ENCODE data around the gene ZNF827.

The ZNF827 gene

GRCh38 chr4:145887241-145887991 is 51.2 kb downstream of the ZNF827 start:
- no peak for DNase-seq

DNA sequence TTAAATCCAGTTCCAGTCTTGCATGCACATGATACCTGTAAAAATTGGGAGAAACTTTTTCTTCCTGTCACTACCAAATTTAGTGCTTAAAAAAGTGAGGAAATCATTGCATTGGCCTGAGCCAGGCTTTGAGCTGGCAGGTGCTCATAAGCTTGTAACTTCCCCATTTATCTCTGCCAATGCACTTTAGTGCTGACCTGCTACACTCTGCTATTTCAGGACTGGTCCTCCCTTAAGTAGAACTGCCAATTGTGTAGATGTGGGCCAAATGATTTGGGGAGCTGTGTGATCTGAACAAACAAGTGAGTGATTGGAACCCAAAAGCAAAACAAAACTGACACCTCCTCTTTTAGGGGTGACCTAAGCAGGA is 51.8 kb downstream of the ZNF827 start:
- no peak for DNase-seq

GRCh38 chr4:145885666-145886065 is 53.0 kb downstream of the ZNF827 start:
- DNase-seq, result no peak

DNA sequence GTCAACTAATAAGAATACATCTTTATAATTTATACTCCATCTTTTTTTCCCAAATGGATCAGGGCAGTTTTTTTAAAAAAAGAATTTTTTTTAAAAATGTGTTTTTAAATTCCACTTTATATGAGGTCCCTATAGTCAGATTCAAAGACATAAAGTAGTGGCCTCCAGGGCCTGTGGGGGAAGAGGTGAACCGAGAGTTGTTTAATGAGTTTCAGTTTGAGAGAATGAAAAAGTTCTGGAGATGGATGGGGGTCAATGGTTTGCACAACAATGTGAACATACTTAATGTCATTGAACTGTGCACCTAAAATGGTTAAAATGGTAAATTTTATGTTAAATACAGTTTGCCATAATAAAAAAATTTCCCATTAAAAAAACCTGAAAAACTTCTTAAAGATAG is 53.8 kb downstream of the ZNF827 start:
- DNase-seq, result no peak

- no peak for DNase-seq
Measured at GRCh38 chr4:145883101-145883694, 55.4 kb downstream of the ZNF827 start.

GRCh38 chr4:145882604-145883003 is 56.0 kb downstream of the ZNF827 start:
- no peak for DNase-seq

- no peak for DNase-seq
Measured at GRCh38 chr4:145881989-145882388, 56.6 kb downstream of the ZNF827 start.

GRCh38 chr4:145881576-145881975 is 57.0 kb downstream of the ZNF827 start:
- DNase-seq, result no peak

DNA sequence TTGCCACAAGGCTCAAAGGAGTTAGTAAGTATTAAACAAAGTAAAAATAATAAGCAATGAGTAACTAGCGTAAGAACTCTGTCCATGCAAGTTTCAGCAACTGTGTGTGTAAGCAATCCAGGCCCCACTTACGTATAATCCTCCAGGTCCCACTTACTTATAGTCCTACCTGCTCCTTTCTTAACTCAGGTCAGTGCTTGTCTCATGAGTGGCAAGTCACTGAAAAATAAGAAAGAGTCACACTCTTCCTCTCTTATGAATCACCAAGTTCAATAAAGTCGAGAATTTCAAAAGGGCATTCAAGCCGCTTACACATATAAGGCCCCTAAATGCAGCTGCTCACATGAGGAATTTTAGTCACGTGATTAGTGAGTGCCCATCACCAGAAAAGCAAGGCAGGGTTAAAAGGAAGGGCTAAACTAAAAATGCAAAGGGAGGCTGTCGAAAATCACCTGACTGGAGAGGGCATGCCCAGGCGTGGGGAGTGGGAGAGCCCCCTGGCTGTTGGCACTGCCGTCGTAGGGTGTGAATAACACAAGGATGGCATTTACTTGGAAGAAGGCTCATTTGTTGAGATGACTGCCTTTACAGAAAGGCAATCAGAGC is 58.2 kb downstream of the ZNF827 start:
- DNase-seq, result no peak

- DNase-seq, result no peak
Measured at GRCh38 chr4:145879598-145879997, 59.0 kb downstream of the ZNF827 start.

DNA sequence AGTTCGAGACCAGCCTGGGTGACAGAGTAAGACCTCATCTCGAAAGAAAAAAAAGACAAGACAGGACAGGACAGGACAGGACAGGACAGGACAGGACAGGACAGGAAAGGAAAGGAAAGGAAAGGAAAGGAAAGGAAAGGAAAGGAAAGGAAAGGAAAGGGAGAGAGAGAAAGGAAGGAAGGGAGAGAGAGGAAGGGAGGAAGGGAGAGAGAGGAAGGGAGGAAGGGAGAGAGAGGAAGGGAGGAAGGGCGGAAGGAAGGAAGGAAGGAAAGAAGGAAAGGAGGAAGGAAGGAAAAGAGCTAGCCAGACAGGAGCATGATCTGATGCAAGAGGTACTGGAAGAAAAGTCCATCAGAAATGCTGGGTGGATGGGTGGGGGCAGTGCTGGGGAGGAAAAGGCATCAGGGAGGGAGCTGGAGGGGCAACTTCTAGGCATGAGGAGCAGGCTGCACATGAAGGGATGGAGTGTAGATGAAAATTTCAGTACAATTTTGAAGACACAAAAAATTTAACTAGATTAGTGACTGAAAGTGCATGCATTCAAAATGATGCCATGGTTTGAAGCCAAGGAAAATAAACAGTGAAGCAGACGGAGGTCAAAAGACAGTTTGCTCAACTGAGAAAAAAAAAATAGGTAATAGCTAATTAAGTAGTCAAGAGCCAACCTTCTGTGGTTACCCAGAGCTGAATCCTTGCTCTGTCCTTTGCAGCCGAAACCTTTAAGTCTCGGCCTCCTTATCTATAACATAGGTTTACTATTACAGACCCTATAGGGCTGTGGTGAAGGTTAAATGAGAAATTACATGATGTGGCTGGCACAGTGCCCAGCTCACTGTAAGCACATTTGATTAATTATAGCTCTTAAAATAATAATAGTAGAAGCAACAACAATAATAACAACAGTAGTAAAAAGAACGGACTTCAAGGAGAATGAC is 59.9 kb downstream of the ZNF827 start:
- no peak for DNase-seq

- no peak for DNase-seq
Measured at GRCh38 chr4:145876531-145877180, 62.0 kb downstream of the ZNF827 start.

DNA sequence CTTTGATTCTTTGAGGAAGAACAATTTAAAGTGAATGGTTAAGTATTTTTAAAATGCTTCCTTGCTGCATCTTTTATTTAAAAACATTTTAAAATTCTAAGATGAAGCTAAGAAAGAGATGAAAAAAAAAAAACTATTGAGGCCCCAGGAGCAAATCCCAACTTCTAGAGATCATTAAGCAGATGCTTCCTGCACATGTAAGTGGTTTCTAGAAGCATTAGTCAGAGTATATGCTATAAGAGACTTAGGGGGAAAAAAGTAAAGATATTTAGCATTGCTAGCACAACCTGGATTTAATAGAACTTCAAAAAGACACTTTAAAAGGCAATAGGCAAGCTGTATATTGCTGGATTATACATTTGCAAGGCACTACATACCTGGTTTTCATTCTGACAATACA is 64.7 kb downstream of the ZNF827 start:
- no peak for DNase-seq

DNA sequence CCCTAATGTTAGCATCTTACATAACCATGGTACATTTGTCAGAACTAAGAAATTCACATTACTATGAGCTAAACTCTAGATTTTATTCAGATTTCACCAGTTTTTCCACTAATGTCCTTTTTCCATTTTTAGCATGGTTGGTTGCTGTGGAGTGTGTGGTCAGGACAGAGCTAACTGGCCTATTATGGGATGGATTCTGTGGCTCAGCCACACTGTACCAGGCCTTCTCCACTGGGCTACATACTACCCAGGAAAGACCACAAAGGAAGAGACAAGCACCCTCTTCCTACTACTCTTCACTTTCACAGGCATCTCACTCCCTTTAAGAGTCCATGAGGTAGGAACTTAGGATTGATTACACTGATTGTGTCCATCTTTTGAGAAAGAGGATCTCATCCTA is 67.4 kb downstream of the ZNF827 start:
- DNase-seq, result no peak

DNA sequence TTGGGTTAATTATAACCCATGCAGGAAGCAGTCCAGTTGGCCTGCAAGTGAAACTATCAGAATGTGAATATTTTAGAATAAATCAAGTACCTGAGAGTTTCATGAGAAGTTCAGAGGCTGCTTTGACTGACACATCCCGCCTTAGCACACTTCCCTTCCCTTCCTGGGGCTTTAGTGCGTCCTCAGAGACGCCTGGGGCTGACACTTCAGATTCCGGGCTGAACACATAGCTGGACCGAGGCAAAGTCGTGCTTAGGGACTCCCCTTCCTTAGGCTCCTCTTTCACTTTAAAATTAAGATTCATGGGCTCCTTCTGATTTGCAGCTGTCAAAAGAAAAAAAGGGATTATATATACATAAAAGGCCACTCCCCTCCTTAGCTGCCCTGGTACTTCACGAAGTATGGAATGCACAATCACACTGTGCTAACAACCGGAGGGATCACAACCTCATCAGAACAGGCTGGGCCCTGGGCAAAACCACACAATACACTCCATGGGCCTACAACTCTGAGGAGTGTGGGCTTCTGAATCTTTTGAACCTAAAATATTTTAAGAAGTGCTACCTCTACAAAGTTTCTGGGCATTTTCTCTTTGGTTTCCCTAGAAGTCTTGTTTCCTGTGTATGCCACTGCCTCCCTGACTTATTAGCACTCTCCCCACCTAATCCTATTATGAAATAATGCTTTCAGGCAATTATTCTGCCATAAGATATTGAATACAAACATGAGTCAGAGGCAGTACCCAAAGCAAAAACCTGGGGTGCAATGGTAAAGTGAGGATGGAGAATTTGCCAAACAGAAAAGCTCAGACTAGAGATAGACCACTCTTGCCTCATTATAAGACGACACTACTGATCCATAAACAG is 68.2 kb downstream of the ZNF827 start:
- DNase-seq, result no peak

DNA sequence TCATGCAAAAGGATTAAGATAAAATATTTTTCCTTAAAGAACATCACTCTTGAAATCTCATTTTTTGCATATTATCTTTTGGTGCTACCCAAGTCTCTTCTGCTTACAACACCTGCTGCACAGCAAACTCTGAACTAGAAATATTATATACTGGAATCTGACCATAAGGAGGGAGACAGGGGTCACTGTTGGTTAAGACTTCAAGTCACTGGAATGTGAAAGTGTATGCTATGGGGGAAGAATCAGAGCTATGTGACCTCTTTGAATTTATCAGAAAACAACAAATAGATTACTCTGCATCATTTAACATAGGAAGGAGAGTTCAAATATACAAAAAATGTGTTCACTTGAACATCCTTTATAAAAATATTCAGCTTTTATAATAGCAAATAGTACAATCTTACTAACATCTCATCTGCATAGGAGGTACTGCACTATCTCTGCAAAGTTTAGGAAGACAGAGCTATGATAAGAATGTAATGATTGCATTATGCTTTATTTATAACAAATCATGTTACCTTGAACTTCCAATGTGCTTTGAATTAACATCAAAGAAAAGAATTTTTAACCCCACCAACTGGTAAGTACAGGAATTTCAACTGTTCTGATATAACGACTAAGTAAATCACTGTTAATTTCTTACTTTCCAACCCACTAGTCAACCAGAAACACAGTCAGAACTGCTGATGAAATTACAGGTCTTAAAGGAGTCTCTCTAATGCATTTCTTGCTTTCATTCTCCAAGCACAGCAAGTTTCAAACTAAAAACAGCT is 69.8 kb downstream of the ZNF827 start:
- DNase-seq, result no peak

DNA sequence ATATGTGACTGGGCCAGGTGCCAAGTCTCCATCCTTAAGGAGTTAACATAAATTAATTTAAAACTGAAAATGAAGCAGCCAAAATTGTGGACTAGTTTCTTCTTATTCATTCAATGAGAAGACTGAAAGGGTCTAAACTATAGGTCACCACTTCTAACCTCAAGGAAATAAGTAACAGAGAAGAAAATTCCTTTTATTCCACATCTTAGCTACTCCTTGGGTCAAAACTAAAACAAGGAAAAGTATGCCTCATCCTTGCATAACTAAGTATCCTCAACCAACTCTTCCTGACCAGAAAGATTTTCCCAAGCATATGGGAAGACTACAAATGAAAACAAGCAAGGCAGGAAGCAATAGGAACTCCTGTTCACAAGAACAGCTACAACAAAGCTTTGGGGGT is 71.2 kb downstream of the ZNF827 start:
- DNase-seq, result no peak

DNA sequence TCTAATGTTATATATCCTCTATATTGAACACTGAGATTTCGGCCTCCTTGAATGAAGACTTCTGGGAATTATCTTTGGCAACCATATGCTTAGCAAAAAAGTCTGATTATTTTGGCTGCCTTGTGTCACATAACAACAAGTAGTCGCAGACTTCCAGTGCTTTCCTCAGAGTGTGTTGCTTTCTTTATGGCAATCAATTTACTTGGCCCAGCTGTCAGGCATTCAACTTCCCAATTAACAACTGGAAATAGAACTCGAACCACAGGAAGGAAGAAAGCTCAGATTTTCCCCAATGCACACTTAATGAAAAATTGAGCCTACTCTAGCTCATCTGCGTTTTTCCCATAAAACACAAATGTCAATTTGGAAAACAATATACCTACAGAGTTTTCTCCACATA is 71.6 kb downstream of the ZNF827 start:
- DNase-seq, result no peak

- no peak for DNase-seq
Measured at GRCh38 chr4:145865274-145865941, 73.2 kb downstream of the ZNF827 start.

DNA sequence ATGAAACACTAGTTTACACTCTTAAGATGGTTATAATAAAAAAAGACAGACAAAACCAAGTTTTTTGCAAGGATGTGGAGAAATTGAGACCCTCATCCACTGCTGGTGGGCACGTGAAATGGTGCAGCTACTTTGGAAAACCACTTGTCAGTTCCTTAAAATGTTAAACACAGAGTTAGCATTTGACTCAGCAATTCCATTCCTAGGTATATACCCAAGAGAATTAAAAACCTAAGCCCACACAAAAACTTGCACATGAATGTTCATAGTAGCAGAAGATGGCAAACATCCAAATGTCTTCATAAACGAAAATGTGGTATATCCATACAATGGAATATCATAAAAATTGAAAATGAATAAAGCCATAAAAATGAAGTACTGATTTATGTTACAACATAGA is 75.4 kb downstream of the ZNF827 start:
- DNase-seq, result no peak
